ENCODE measurements around the gene WNK1.
"Not testable (repeated sequence)": the region's sequence is repeated elsewhere in the genome, so short reads cannot be mapped to it uniquely, and the experiment has no call there.

WNK1 gene

GRCh38 chr12:751999-752694 is at the start of gene WNK1:
WNK1 (plus strand) TSS chr12:752579; CDS start chr12:753566, 987 bp downstream.
- peak; percentile 98 for DNase-seq

GRCh38 chr12:704516-705242 is 47.7 kb upstream of the WNK1 start:
- DNase-seq = no peak

GRCh38 chr12:708084-708483 is 44.3 kb upstream of the WNK1 start:
- DNase-seq = not testable (repeated sequence)

GRCh38 chr12:709455-710020 is 42.8 kb upstream of the WNK1 start:
- no peak for DNase-seq

- DNase-seq = no peak
Measured at GRCh38 chr12:712172-712863, 40.1 kb upstream of the WNK1 start.

GRCh38 chr12:713281-713875 is 39.0 kb upstream of the WNK1 start:
- DNase-seq = peak; percentile 66

- DNase-seq = peak; percentile 72
Measured at GRCh38 chr12:716506-716905, 35.9 kb upstream of the WNK1 start.

GRCh38 chr12:718756-719102 is 33.6 kb upstream of the WNK1 start:
- DNase-seq = no peak

- DNase-seq = no peak
Measured at GRCh38 chr12:720231-720941, 32.0 kb upstream of the WNK1 start.

- peak; percentile 22 for DNase-seq
Measured at GRCh38 chr12:724194-724855, 28.1 kb upstream of the WNK1 start.

GRCh38 chr12:725076-725475 is 27.3 kb upstream of the WNK1 start:
- DNase-seq = no peak

- no peak for DNase-seq
Measured at GRCh38 chr12:726281-727140, 25.9 kb upstream of the WNK1 start.

- no peak for DNase-seq
Measured at GRCh38 chr12:727321-727720, 25.1 kb upstream of the WNK1 start.

- DNase-seq = no peak
Measured at GRCh38 chr12:728781-729180, 23.6 kb upstream of the WNK1 start.

- no peak for DNase-seq
Measured at GRCh38 chr12:729221-729620, 23.2 kb upstream of the WNK1 start.

- DNase-seq = no peak
Measured at GRCh38 chr12:730550-730949, 21.8 kb upstream of the WNK1 start.

- DNase-seq = no peak
Measured at GRCh38 chr12:737122-737739, 15.1 kb upstream of the WNK1 start.

GRCh38 chr12:738712-739111 is 13.7 kb upstream of the WNK1 start:
- DNase-seq = no peak

GRCh38 chr12:739349-739748 is 13.0 kb upstream of the WNK1 start:
- DNase-seq = no peak

GRCh38 chr12:740921-741320 is 11.5 kb upstream of the WNK1 start:
- no peak for DNase-seq
